ENCODE data around the gene TBC1D5. TPM values are rescaled to one million over a fixed set of nuclear protein-coding genes. Genes with fewer than 3 reads are reported as not detected.
"Not testable (repeated sequence)": the region's sequence is repeated elsewhere in the genome, so short reads cannot be mapped to it uniquely, and the experiment has no call there.

The TBC1D5 gene
- total and polyA plus RNA-seq, 4 donors: 34.6 to 135 (median 69.1) TPM

DNA sequence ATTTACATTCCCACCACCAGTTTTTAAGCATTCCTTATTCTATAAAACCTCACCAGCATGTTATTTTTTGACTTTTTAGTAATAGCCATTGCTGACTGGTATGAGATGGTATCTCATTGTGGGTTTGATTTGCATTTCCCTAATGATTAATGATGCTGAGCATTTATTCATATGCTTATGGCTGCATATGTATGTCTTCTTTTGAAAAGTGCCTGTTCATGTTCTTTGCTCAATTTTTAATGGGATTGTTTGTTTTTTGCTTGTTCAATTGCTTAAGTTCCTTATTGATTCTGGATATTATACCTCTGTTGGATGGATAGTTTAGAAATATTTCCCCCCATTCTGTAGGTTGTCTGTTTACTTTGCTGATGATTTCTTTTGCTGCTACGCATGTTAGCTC is 16.1 kb downstream of the TBC1D5 start:
- Histone ChIP-seq H3K4me3 (ENCODE audit: low read depth, low read length) (no peak overlapping the region), H3K4me1 (ENCODE audit: control insufficient read depth, insufficient read depth, low read length) (no peaks in the 10 kb centered on the region), H3K27ac (ENCODE audit: low read depth, low read length) (no peak overlapping the region), H3K9me3 (ENCODE audit: control insufficient read depth, insufficient read depth, low read length) (peaks cover 3% of the 10 kb centered on the region), H3K36me3 (ENCODE audit: control insufficient read depth, insufficient read depth, low read length) (no peaks in the 10 kb centered on the region), H3K27me3 (ENCODE audit: control insufficient read depth, insufficient read depth, low read length) (no peaks in the 10 kb centered on the region)
- no peak for DNase-seq (ENCODE audit: low read depth in 4 of 6, low spot score in 6 of 6)
- no CpG with 5 or more reads among the region's 1 CpG for WGBS (ENCODE audit: insufficient coverage)

- H3K4me3 ChIP-seq (ENCODE audit: low read depth, low read length); H3K27me3 ChIP-seq (ENCODE audit: control insufficient read depth, insufficient read depth, low read length); H3K4me1 ChIP-seq (ENCODE audit: control insufficient read depth, insufficient read depth, low read length); H3K27ac ChIP-seq (ENCODE audit: low read depth, low read length); H3K9me3 ChIP-seq (ENCODE audit: control insufficient read depth, insufficient read depth, low read length); DNase-seq (ENCODE audit: low read depth in 4 of 6, low spot score in 6 of 6); H3K36me3 ChIP-seq (ENCODE audit: control insufficient read depth, insufficient read depth, low read length): not testable (repeated sequence)
- no CpG with 5 or more reads among the region's 5 CpGs for WGBS (ENCODE audit: insufficient coverage)
Observed at GRCh38 chr3:17725844-17726243, 16.6 kb downstream of the TBC1D5 start.

- WGBS (ENCODE audit: insufficient coverage): no CpG with 5 or more reads among the region's 1 CpG
- H3K27ac ChIP-seq (ENCODE audit: low read depth, low read length): no peak overlapping the region
- H3K9me3 ChIP-seq (ENCODE audit: control insufficient read depth, insufficient read depth, low read length): peaks cover 3% of the 10 kb centered on the region
- no peak for DNase-seq (ENCODE audit: low read depth in 4 of 6, low spot score in 6 of 6)
- H3K27me3 ChIP-seq (ENCODE audit: control insufficient read depth, insufficient read depth, low read length): no peaks in the 10 kb centered on the region
- no peaks in the 10 kb centered on the region for H3K4me1 ChIP-seq (ENCODE audit: control insufficient read depth, insufficient read depth, low read length)
- no peak overlapping the region for H3K4me3 ChIP-seq (ENCODE audit: low read depth, low read length)
- H3K36me3 ChIP-seq (ENCODE audit: control insufficient read depth, insufficient read depth, low read length): no peaks in the 10 kb centered on the region
Observed at GRCh38 chr3:17724948-17725347, 17.5 kb downstream of the TBC1D5 start.

- DNase-seq (ENCODE audit: low read depth in 4 of 6, low spot score in 6 of 6): no peak
- no peaks in the 10 kb centered on the region for H3K27me3 ChIP-seq (ENCODE audit: control insufficient read depth, insufficient read depth, low read length)
- WGBS (ENCODE audit: insufficient coverage): no CpG with 5 or more reads among the region's 3 CpGs
- H3K9me3 ChIP-seq (ENCODE audit: control insufficient read depth, insufficient read depth, low read length): peaks cover 3% of the 10 kb centered on the region
- no peaks in the 10 kb centered on the region for H3K4me1 ChIP-seq (ENCODE audit: control insufficient read depth, insufficient read depth, low read length)
- H3K27ac ChIP-seq (ENCODE audit: low read depth, low read length): no peak overlapping the region
- no peaks in the 10 kb centered on the region for H3K36me3 ChIP-seq (ENCODE audit: control insufficient read depth, insufficient read depth, low read length)
- H3K4me3 ChIP-seq (ENCODE audit: low read depth, low read length): no peak overlapping the region
Observed at GRCh38 chr3:17724122-17724521, 18.3 kb downstream of the TBC1D5 start.

DNA sequence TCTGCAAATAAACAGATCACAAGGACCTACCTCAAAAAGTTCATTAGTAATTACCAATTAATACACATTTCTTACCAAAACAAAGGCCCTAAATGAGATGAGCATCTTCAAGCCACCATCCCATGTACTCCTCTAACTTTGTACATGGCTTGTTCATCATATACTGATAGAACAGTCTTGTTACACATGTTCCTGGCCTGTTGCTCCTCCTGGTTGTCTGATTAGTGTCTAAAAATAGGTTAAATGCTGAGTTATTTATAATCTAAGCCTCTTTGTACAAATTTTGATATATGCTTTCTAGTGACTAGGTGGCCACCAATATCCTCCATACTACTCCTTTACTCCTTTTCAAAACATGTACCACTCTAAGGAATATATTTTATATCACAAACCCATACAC is 25.0 kb downstream of the TBC1D5 start:
- Histone ChIP-seq H3K27ac (ENCODE audit: low read depth, low read length) (no peak overlapping the region), H3K4me1 (ENCODE audit: control insufficient read depth, insufficient read depth, low read length) (no peaks in the 10 kb centered on the region), H3K36me3 (ENCODE audit: control insufficient read depth, insufficient read depth, low read length) (peaks cover 3% of the 10 kb centered on the region), H3K9me3 (ENCODE audit: control insufficient read depth, insufficient read depth, low read length) (no peaks in the 10 kb centered on the region), H3K4me3 (ENCODE audit: low read depth, low read length) (no peak overlapping the region), H3K27me3 (ENCODE audit: control insufficient read depth, insufficient read depth, low read length) (no peaks in the 10 kb centered on the region)
- no peak for DNase-seq (ENCODE audit: low read depth in 4 of 6, low spot score in 6 of 6)

DNA sequence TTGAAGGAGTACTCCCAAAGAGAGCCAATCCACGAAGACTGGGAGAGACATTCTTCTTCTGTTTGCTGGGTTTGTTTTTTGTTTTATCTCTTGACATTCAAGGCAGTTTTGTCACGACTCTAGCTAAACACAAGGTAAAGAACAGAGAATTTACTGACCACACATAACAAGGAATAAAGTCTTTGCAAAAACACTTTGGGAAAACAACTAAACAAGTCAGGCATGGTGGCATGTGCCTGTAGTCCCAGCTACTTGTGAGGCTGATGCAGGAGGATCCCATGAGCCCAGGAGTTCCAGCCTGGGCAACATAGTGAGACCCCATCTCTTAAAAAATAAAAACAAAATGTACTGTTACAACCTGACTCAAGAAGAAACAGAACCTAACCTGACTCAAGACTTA is 28.0 kb downstream of the TBC1D5 start:
- WGBS (ENCODE audit: insufficient coverage): 100% methylated on average over 1 of the region's 2 CpGs
- Histone ChIP-seq H3K27me3 (ENCODE audit: control insufficient read depth, insufficient read depth, low read length) (no peaks in the 10 kb centered on the region), H3K36me3 (ENCODE audit: control insufficient read depth, insufficient read depth, low read length) (peaks cover 3% of the 10 kb centered on the region), H3K27ac (ENCODE audit: low read depth, low read length) (no peak overlapping the region), H3K4me3 (ENCODE audit: low read depth, low read length) (no peak overlapping the region), H3K9me3 (ENCODE audit: control insufficient read depth, insufficient read depth, low read length) (no peaks in the 10 kb centered on the region), H3K4me1 (ENCODE audit: control insufficient read depth, insufficient read depth, low read length) (no peaks in the 10 kb centered on the region)
- DNase-seq (ENCODE audit: low read depth in 4 of 6, low spot score in 6 of 6): no peak

GRCh38 chr3:17709236-17709810 is 33.1 kb downstream of the TBC1D5 start:
- H3K4me3 ChIP-seq (ENCODE audit: low read depth, low read length): no peak overlapping the region
- H3K36me3 ChIP-seq (ENCODE audit: control insufficient read depth, insufficient read depth, low read length): no peaks in the 10 kb centered on the region
- no peak overlapping the region for H3K27ac ChIP-seq (ENCODE audit: low read depth, low read length)
- H3K27me3 ChIP-seq (ENCODE audit: control insufficient read depth, insufficient read depth, low read length): no peaks in the 10 kb centered on the region
- H3K4me1 ChIP-seq (ENCODE audit: control insufficient read depth, insufficient read depth, low read length): no peaks in the 10 kb centered on the region
- H3K9me3 ChIP-seq (ENCODE audit: control insufficient read depth, insufficient read depth, low read length): peaks cover 1% of the 10 kb centered on the region
- DNase-seq (ENCODE audit: low read depth in 4 of 6, low spot score in 6 of 6): no peak
- no CpG with 5 or more reads among the region's 1 CpG for WGBS (ENCODE audit: insufficient coverage)

DNA sequence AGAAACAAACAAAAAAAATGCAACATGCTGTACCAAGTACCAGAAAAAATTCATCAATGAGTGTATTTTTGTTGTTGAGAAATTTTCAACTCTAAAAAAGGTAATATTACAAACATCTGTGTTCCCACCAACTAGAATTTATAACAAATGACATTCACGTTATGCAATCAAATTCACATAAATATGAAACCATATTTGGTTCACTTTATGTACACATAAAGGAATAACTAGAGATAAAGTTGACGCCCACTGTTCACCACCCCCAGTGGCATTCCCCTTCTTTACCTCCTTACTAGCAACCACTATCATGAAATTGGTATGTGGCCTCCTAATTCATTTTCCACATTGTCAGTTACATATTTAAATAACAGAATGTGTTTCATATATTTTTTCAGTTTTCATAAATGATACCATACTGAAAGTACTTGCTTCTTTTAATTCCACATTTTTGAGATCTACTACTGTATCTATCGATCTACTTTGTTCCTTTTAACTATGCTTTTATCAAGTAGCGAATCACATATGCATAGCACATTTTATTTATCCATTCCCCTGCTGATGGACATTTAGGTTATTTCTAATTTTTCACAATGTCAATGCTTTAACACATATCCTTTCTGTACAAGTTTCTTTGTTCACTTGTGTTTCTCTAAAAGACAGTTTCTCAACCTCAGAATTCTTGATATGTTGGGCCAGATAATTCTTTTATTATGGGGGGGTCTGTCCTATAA is 34.5 kb downstream of the TBC1D5 start:
- Histone ChIP-seq H3K27ac (ENCODE audit: low read depth, low read length) (no peak overlapping the region), H3K36me3 (ENCODE audit: control insufficient read depth, insufficient read depth, low read length) (no peaks in the 10 kb centered on the region), H3K27me3 (ENCODE audit: control insufficient read depth, insufficient read depth, low read length) (no peaks in the 10 kb centered on the region), H3K4me1 (ENCODE audit: control insufficient read depth, insufficient read depth, low read length) (no peaks in the 10 kb centered on the region), H3K9me3 (ENCODE audit: control insufficient read depth, insufficient read depth, low read length) (peaks cover 1% of the 10 kb centered on the region), H3K4me3 (ENCODE audit: low read depth, low read length) (no peak overlapping the region)
- no CpG with 5 or more reads among the region's 4 CpGs for WGBS (ENCODE audit: insufficient coverage)
- DNase-seq (ENCODE audit: low read depth in 4 of 6, low spot score in 6 of 6): no peak

DNA sequence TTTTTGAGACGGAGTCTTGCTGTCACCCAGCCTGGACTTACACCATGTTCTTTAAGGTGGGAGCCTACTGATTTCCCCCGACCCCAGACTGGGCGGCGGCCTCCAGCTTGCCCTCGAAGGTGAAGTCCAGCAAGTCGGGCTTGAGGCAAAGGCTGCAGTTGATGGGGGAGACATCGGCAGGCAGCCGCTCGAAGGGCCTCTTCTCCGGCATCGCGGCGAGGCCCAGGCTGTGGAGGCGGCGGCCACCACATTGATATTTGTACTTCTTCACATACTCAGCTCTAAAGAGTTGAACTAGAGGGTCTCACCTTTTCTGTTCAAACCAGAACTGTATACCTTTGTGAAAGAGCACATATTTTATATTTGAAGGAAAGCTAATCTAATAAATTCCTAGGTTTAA is 36.4 kb downstream of the TBC1D5 start:
- H3K27me3 ChIP-seq (ENCODE audit: control insufficient read depth, insufficient read depth, low read length); H3K4me3 ChIP-seq (ENCODE audit: low read depth, low read length); DNase-seq (ENCODE audit: low read depth in 4 of 6, low spot score in 6 of 6); H3K4me1 ChIP-seq (ENCODE audit: control insufficient read depth, insufficient read depth, low read length); H3K9me3 ChIP-seq (ENCODE audit: control insufficient read depth, insufficient read depth, low read length); H3K36me3 ChIP-seq (ENCODE audit: control insufficient read depth, insufficient read depth, low read length); H3K27ac ChIP-seq (ENCODE audit: low read depth, low read length): not testable (repeated sequence)
- no CpG with 5 or more reads among the region's 15 CpGs for whole genome bisulfite sequencing (ENCODE audit: insufficient coverage)

GRCh38 chr3:17699815-17700214 is 42.6 kb downstream of the TBC1D5 start:
- not testable (repeated sequence) for H3K4me1 ChIP-seq (ENCODE audit: control insufficient read depth, insufficient read depth, low read length); DNase-seq (ENCODE audit: low read depth in 4 of 6, low spot score in 6 of 6); H3K4me3 ChIP-seq (ENCODE audit: low read depth, low read length); H3K36me3 ChIP-seq (ENCODE audit: control insufficient read depth, insufficient read depth, low read length); H3K27me3 ChIP-seq (ENCODE audit: control insufficient read depth, insufficient read depth, low read length); H3K27ac ChIP-seq (ENCODE audit: low read depth, low read length); H3K9me3 ChIP-seq (ENCODE audit: control insufficient read depth, insufficient read depth, low read length)
- WGBS (ENCODE audit: insufficient coverage): 100% methylated on average over 2 of the region's 2 CpGs

Measured in spinal cord (tissue), 10 donors.